NAMALWA (cell line): ENCODE results near the gene INS.

ENCODE experiments used
- DNase-seq: peaks from one replicate; pipeline ENCODE4 v3.0.0-alpha.2; 2015; ENCODE audit warnings: low spot score

Gene INS

GRCh38 chr11:2114430-2115241 is 46.4 kb downstream of the INS start:
- DNase-seq, result no peak

- no peak for DNase-seq
Observed at GRCh38 chr11:2113776-2114175, 47.2 kb downstream of the INS start.

- no peak for DNase-seq
Observed at GRCh38 chr11:2110521-2110920, 50.5 kb downstream of the INS start.
